Nucleus accumbens (tissue), 56 donors: ENCODE results near the gene QRFP.
"Not testable (repeated sequence)": the region's sequence is repeated elsewhere in the genome, so short reads cannot be mapped to it uniquely, and the experiment has no call there.

ENCODE experiments used
- DNase-seq, 56 donors: peaks; one replicate each; lab custom pipeline; 2025; lab: John Stamatoyannopoulos, UW

The QRFP gene

DNA sequence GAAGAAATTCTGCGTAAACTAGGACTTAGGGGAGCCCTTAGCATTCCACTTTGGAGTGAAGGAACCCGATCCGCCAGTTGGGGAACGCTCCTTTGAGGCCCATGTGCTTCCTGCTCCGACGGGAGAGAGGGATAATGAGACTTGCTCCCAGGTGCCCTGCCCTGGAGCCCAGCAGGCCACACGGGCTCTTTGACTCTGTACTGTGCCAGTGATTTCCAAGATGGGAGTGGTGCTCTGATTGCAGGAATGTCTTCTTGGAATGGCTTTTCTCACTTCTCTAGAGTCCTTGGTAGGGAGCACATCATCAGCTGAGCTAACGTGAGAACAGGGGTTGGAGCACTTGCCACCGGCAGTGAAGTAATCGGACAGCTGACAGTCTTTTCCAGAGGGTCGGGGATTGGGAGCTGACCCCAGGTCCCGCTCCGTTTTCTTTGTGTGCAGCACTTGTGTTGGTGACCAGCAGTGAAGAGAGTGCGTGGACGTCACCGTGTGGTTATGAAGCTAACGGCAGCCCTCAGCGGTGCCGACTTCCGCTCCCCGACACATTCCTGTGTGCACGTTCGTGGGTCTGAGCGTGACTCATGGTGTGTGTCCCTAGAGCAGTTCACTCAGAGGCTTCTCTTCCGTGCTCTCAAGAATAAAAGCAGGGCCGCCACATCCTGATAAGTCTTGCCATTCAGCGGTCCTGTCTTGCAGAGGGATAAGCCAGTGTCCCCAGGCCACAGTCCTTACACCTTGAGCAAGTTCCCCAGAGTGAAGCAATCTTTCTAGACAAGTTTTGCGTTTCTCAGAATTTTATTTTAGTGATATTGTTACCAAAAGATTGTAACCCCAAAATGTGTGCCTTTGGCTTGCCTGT, 35.9 kb downstream of the QRFP start:
- peak in 21 of 56 donors; percentile 22 to 68 (median 33) for DNase-seq

DNA sequence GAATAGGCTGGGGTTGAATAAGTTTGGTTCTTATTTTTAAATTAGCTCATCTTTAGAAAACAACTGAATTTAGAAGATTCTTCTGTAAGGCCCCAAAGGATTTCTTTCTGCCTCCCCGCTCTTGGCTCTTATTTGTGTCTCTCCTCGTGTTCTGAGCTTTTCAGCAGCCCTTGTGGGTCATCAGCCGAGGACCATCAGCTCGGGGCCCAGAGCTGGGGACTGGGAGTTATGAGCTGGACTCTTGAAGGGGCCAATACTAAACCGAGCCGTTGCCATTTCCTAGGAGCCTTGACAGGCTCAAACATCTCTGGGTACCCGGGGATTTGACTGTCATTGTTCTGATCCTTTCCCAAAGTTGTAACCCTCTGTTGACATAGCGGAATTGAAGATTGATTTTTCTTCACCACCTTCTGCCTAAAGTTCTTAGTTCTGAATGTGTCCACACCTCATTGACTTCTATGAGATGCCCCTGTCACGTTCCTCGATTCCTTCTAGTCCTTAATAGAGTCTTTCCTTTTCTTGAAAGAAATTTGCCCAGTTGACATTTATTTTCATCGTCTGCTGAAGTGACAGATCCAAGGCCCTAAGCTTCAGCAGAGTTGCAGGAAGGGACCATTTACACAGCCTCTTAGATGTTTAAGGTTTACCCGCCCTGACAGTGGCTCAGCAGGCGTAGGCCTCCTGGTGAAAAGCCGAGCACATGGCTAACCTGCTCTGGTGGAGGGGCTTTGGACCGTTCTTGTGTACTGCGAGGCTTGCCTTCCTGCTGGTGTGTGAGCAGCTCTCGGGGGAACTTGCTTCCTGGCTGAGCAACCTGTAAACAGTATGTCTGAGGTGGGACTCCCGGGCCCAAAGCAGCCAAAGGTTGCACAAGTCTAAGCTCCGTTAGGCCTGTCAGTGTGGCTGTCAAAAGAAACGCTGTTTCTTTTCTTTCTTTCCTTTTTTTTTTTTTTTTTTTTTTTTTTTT, 37.6 kb downstream of the QRFP start:
- DNase-seq: no peak

DNA sequence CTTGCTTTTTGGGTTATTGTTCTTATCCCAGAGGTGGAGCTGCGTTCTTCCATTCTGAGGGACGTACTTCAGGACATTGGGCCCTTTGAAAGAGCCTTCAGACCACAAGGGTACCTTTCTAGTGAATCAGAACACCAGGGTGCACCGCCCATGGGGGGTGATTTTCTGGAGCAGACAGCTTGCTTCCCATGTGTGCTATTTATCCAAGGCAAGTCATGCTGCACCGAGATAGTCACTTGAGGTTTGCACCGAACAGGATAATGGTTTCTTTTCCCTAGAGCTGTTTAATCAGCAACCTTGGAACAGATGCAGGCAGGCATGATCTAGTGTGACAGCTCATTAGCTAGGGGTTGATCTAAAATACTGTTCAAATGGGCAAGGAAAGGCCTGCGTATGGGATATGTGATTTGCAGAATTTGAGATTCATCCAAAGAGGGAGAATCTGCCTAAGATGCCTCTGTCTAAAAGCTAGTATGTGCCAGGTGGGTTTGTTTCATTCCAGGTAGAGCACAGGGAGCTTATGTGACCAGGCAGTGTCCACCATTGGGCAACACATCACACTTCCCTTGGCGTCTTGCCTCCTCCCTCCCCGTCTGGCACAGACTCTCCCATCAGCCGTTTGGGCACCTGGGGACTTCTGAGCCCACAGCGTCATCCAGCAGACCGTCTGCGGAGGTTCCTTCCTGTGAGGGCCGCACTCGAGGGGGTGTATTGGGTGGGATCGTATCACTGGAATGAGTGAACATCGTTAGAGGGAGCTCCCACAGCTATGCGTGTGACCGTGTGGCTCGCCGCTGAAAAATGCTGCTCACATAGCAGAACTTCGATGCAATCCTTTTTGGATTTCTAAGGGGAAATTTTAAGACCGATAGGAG, 38.5 kb downstream of the QRFP start:
- peak in 1 of 56 donors; percentile 21 for DNase-seq

DNA sequence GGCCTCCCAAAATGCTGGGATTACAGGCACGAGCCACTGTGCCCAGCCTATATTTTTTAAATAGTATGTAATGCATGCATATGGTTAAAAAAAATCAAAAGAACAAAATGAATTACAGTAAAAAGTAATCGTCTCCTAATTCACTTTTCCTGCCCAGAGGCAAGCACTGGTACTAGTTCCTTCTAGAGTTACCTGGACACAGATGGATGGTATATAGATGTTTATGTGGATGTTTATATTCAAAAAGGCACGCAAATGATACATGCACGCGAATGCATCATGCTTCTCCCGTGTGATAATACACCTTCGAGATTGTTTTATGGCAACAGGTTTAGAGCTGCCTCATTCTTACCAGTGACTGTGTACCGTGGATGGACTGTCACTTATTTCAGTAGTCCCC, 40.1 kb downstream of the QRFP start:
- no peak for DNase-seq

DNA sequence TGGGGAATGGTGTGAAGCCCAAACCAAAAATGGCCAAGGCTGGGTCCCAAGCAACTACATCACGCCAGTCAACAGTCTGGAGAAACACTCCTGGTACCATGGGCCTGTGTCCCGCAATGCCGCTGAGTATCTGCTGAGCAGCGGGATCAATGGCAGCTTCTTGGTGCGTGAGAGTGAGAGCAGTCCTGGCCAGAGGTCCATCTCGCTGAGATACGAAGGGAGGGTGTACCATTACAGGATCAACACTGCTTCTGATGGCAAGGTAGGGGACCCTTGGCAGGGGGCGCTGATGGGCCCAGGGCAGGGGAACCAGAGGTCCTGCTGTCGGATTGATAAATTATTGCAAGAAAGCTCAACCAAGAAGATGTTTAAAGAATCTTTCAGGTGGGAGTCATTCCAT, 41.8 kb downstream of the QRFP start:
- no peak for DNase-seq

DNA sequence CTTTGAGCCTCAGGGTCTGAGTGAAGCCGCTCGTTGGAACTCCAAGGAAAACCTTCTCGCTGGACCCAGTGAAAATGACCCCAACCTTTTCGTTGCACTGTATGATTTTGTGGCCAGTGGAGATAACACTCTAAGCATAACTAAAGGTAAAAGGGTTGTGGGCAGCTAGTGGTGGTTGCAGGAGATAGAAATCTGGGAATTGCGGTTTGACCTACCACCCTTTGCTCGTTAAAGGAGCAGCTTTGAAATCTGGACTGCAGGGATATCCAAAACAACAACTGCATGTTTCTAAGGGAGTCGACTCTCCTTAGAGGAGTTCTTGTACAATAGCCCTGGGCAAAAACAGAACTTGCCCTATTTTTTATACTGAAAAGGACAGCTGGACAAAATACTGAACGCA, 42.5 kb downstream of the QRFP start:
- no peak for DNase-seq

DNA sequence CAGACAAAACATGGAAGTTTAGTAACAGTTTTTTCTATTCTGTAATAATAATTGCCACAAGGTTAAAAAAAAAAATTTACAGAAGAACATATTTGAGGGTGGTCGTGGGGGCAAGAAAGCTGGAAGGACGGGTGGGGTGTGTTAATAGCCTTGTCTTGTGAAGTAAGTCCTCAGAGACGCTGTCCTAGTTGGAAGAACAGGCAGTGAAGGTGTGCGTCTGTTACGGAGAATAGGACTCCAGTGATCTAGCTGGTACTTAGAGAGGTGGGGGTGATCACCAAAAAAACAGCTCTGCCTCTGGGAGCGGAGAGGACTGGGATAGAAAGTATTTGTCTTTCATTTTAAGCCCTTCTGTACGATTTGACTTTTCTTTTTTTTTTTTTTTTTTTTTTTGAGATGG, 43.8 kb downstream of the QRFP start:
- no peak for DNase-seq

DNA sequence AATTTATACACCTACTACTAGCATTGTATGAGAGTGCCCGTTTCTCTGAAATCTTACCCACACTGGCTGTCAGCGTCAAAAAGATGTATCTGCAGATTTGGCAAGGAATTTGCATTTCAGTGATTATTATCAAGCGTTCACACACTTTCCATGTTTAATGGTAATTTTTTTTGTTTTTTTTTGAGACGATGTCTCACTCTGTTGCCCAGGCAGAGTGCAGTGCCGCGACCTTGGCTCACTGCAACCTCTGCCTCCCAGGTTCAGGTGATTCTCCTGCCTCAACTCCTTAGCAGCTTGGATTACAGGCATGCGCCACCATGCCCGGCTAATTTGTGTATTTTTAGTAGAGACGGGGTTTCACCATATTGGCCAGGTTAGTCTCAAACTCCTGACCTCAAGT, 47.3 kb downstream of the QRFP start:
- no peak for DNase-seq

DNA sequence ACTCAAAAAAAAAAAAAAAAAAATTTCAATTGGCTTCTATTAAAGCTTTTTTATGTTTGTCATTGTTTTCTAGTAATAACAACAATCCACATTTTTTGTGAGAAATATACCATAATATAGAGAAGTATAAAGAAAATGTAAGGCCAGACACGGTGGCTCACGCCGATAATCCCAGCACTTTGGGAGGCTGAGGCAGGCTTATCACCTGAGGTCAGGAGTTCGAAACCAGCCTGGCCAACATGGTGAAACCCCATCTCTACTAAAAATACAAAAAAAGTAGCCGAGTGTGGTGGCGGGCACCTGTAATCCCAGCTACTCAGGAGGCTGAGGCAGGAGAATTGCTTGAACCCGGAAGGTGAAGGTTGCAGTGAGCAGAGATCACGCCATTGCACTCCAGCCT, 48.1 kb downstream of the QRFP start:
- not testable (repeated sequence) for DNase-seq

DNA sequence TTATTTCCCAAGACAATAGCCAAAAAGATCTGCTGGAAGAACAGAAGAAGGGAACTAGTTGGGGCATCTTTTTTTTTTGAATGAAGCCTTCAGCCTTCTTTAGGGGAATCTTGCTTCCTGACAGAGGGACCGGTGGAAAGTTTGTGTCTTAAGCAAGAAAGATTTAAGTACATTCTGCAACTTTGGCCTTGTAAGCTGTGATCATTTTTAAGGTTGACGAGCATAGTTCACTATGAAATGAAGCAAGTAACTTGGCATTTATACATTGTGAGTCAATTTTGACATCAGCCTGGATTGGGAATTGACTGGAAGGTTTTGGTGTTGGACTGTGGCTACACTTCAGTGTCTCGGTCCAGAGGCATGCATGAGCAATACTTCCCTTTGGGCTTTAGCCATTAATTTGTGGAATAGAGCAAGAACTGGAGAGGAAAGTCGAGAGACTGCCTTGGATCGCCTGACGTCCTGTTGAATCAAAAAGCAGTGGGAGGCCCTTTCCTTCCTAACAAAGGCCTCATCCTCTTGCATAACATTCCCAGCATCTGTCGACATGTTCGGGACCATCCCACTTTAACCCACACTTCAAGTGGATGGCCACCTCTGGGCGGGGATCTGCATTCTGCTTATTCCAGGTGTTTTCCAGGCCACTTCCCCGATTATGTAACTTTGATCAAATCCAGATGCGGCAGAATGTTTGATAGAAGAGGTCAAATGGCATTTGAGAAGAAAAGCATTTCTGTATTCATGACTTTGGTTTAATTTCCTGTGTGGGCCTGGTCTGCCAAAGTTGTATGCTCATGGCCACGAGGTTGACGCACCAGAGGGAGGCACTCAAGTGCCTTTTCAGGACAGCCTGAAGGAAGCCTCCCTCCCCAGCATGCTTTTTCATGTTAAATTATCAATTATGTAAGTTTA, 49.0 kb downstream of the QRFP start:
- peak in 4 of 56 donors; percentile 20 to 44 (median 28) for DNase-seq

DNA sequence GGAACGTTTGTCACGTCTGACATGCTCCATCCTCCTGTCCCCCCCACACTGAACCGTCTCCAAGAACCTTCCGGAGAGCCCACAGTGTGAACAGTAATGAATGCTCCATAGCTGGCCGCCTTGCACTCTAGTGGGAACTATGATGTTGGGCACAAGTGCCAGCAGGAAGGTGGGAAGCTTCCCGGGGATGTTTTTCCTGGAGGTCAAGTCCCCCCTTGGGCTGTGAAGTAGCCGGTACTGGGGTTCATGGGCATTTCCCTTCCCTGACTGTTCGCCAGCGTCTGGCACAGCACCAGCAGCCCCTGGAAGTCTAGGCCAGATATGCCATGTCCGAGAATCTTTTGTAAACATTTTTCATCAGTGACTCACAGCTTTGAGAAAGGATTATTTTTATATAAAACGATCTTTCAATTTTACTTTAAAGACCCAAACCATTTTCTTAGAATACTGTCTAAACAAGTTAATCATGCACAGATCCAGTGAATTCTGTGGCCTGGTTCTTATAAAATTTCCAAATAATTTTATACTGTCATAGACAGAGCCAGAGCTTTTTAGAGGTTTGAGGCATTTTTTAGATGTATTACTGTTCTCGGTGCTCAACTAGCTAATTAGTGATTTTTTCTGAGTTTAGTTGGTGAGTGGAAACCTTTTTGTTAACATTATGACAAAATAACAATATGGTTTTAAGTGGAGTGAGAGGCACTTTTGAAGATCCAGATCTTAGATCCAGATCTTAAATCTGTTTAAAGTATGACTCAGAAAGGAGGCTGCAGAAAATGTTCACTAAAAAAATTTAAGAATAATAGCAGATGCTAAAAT, 49.9 kb downstream of the QRFP start:
- DNase-seq: peak in 29 of 56 donors; percentile 31 to 66 (median 42)

DNA sequence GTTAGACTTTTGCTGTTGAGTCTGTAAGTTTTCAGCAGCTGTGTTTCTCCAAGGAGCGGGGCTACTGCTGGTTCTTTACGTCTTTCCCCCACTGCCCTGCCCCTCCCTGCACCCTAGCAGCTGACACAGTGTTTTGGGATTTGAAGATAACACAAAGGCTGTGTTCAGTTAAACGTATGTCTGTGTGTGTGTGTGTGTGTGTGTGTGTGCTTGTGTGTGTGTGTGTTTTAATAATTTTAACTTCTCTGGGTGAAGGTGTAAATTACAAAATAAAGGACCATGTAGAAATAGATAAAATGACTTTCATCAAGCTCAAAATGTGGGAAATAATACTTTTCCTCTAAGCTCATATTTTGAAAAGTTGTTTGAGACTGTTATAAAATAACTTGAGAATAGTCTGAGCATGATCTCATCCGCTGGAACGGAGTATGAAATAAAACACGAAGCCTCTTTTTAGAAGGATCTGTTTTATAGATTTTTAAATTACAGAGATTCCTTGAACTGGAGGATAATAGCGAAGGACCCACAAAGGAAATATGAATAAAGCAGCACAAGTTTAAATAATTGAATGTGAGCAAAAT, 50.6 kb downstream of the QRFP start:
- DNase-seq: peak in 7 of 56 donors; percentile 22 to 52 (median 32)

DNA sequence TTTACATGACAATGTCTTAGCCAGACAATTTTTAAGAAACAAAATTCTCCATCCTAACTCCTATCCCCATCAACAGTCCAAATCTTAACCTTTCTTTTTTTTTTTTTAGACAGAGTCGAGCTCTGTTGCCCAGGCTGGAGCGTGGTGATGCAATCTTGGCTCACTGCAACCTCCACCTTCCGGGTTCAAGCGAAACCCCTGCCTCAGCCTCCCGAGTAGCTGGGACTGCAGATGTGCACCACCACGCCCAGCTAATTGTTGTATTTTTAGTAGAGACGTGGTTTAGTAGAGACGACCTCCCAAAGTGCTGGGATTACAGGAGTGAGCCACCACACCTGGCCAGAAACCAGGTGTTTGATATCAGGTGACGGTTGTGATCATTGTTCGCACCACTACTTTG, 51.4 kb downstream of the QRFP start:
- no peak for DNase-seq

DNA sequence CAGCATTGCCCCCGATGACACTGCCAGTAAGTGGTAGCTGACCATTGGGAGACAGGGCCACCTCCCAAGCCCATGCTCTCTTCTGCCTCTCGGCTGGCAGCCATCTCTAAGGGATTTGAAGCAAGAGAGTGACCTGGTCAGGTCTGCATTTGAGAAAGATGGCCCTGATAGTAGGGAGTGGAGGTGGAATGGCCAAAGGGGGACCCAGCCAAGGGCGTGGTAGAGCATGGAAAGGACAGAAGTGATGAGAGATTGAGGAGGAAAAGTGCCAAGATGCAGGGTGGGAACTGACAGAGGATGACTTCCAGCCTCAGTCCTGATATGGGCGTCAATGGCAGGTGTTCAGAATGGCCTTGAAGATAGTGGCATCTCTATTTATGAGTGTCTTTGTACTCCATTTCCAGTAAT, 52.6 kb downstream of the QRFP start:
- DNase-seq: no peak

DNA sequence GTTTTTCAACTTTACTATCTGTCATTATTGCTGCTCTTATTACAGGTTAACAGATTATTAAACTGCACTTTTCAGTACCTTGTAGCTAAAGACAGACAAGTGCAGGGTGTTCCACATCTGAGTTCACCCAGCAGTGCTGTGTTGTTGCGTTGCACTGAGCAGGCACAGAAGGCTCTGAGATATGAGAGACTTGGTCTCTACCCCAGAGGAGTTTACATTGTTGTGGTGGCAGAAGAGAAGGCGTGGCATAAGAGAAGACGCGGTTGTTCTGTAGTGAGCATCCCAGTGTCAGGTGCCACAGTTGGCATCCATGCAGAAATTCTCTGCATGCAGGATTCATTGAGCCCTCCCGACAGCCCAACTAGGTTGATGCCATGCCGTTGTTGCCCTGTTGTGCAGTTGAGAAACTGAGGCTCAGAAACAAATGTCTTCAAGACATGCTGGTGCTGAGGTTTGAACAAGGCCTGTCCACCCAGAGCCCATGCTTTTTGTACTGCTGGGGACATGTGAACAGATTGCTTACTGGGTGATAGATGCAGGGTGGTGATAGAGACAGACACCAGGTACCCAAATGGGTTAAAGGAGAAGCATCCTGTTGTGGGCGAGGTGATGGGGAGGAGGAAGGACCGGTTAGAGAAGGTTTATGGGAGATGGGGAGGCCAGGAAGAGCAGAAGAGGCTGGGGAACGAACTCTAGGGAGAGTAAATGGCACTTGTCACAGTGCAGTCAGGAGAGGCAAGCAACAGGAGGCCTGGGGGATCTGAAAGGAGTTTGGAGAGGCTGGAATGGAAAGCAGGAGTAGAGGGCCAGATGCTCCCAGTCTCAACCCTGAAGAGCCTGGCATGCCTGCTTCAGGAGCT, 53.3 kb downstream of the QRFP start:
- peak in 1 of 56 donors; percentile 28 for DNase-seq
